Esophagus muscularis mucosa (tissue), 4 donors: Measurements from ENCODE around the gene COL5A3.

Experiments used
- EP300 ChIP-seq: sonication (generic); formaldehyde crosslinking; IDR thresholded peaks from one replicate; pipeline ENCODE4 v1.6.1; 2017; ENCODE audit warnings: antibody characterized with exemption
- POLR2A ChIP-seq: fragments of 450-650 bp; IDR thresholded peaks from one replicate; pipeline ENCODE4 v1.6.1; 2017; ENCODE audit warnings: antibody characterized with exemption, moderate library complexity, mild to moderate bottlenecking, low read depth
- POLR2AphosphoS5 ChIP-seq, 2 donors: sonication (generic); formaldehyde crosslinking; IDR thresholded peaks; one replicate each; pipeline ENCODE4 v1.6.1; 2017; ENCODE audit warnings: antibody characterized with exemption in 2 of 2
- TF ChIP-seq, protein P1 (sequence below), 3 experiments: fragments of 200-600 bp in 2 of 3; fragments of 450-650 bp in 1 of 3; sonication (generic) in 2 of 3; IDR thresholded peaks; one replicate each; pipeline ENCODE4 v1.5.1; 2017 to 2019; ENCODE audit warnings: antibody characterized with exemption in 3 of 3, mild to moderate bottlenecking in 2 of 3, moderate library complexity in 1 of 3

DNA sequence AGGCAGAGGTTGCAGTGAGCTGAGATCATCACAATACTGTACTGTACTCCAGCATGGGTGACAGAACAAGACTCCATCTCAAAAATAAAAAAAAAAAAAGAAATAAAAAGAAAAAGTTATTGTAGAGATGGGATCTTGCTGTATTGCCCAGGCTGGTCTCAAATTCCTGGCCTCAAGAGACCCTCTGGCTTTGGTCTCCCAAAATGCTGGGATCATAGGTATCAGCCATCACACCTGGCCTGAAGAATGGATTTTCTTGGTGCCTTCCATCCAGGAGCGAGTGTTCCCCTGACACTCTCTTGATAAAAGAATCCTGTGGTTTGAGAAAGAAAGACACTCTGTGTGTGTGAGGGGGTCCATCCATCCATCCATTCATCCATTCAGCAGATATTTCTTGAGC is 78.7 kb downstream of the COL5A3 start:
- TF ChIP-seq, protein P1, sequence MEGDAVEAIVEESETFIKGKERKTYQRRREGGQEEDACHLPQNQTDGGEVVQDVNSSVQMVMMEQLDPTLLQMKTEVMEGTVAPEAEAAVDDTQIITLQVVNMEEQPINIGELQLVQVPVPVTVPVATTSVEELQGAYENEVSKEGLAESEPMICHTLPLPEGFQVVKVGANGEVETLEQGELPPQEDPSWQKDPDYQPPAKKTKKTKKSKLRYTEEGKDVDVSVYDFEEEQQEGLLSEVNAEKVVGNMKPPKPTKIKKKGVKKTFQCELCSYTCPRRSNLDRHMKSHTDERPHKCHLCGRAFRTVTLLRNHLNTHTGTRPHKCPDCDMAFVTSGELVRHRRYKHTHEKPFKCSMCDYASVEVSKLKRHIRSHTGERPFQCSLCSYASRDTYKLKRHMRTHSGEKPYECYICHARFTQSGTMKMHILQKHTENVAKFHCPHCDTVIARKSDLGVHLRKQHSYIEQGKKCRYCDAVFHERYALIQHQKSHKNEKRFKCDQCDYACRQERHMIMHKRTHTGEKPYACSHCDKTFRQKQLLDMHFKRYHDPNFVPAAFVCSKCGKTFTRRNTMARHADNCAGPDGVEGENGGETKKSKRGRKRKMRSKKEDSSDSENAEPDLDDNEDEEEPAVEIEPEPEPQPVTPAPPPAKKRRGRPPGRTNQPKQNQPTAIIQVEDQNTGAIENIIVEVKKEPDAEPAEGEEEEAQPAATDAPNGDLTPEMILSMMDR (IDR thresholded peaks at IDR 0.05), result no peak
- TF ChIP-seq POLR2A, result no peak
- no peak for TF ChIP-seq EP300
- TF ChIP-seq POLR2AphosphoS5 (IDR thresholded peaks at IDR 0.05), result no peak
